Endodermal cell (in vitro differentiated cells): ENCODE measurements around the gene CAPRIN1. TPM values are rescaled to one million over a fixed set of nuclear protein-coding genes. Genes with fewer than 3 reads are reported as not detected.

Source experiments
- DNase-seq: peaks from one replicate; pipeline ENCODE4 v3.0.0-alpha.2; 2017
- H3K27ac ChIP-seq: 2 replicates; pipeline ENCODE4 v1.5.1; 2013; ENCODE audit warnings: mild to moderate bottlenecking, low read depth, low read length, moderate library complexity
- H3K27me3 ChIP-seq: 2 replicates; pipeline ENCODE4 v1.6.1; 2013; ENCODE audit warnings: mild to moderate bottlenecking, low read length, moderate library complexity; ENCODE audit not compliant: insufficient read depth, control insufficient read depth, poor library complexity, severe bottlenecking
- H3K36me3 ChIP-seq: 2 replicates; pipeline ENCODE4 v1.7.0; 2013; ENCODE audit warnings: mild to moderate bottlenecking, low read length, moderate library complexity; ENCODE audit not compliant: control insufficient read depth, insufficient read depth
- H3K4me1 ChIP-seq: one replicate; pipeline ENCODE4 v1.7.0; 2013; ENCODE audit warnings: low read length; ENCODE audit not compliant: control insufficient read depth, insufficient read depth
- H3K4me3 ChIP-seq: 2 replicates; pipeline ENCODE4 v1.5.1; 2013; ENCODE audit warnings: mild to moderate bottlenecking, low read length, moderate library complexity
- H3K9ac ChIP-seq: 2 replicates; pipeline ENCODE4 v1.6.1; 2013; ENCODE audit warnings: mild to moderate bottlenecking, low read length, moderate library complexity; ENCODE audit not compliant: poor library complexity, severe bottlenecking; ENCODE audit errors: extremely low read depth
- H3K9me3 ChIP-seq: 2 replicates; pipeline ENCODE4 v1.6.1; 2013; ENCODE audit warnings: mild to moderate bottlenecking, low read length, moderate library complexity; ENCODE audit not compliant: control insufficient read depth
- H3K27ac Mint-ChIP-seq: 2 replicates; pipeline ENCODE4 v1.8.0; 2020; ENCODE audit warnings: mixed read lengths
- H3K27me3 Mint-ChIP-seq: 2 replicates; pipeline ENCODE4 v1.8.0; 2021; ENCODE audit warnings: mild to moderate bottlenecking, mixed read lengths; ENCODE audit not compliant: insufficient read depth
- H3K36me3 Mint-ChIP-seq: 2 replicates; pipeline ENCODE4 v1.8.0; 2020; ENCODE audit warnings: low read depth, mixed read lengths
- H3K4me1 Mint-ChIP-seq: 2 replicates; pipeline ENCODE4 v1.8.0; 2020; ENCODE audit warnings: mixed read lengths
- H3K4me3 Mint-ChIP-seq: 2 replicates; pipeline ENCODE4 v1.8.0; 2020; ENCODE audit warnings: mild to moderate bottlenecking, moderate library complexity, mixed read lengths
- H3K9me3 Mint-ChIP-seq: 2 replicates; pipeline ENCODE4 v1.8.0; 2020; ENCODE audit warnings: mild to moderate bottlenecking, mixed read lengths
- CTCF ChIP-seq: fragments of 200-600 bp; sonication (generic); conservative IDR thresholded peaks from 2 replicates; pipeline ENCODE4 v1.5.0; 2021; ENCODE audit warnings: antibody characterized with exemption, mild to moderate bottlenecking
- WGBS, 2 experiments: methylation state at CpG; one replicate each; pipeline versions ENCODE4 v1.1.5 to v1.1.7; 2013; ENCODE audit warnings: missing lambda C conversion rate in 2 of 2, mixed read lengths in 1 of 2; ENCODE audit not compliant: insufficient coverage in 1 of 2, insufficient read length in 1 of 2; 5-methylcytosine and 5-hydroxymethylcytosine counted together
- total RNA-seq, 2 donors: library from RNA; stranded (reverse); fragmentation: NEBNext Ultra II Directional in 1 of 2; extraction: Animal tissue kit (Norgen Biotek cat#: 25700) in 1 of 2; gene quantifications; 2 replicates in 1 of 2; 3 replicates in 1 of 2; pipeline ENCODE4 v1.2.1, GENCODE V29; 2021

CAPRIN1 gene
- total RNA-seq, 2 donors from 2014 or later: 226 to 241 TPM

GRCh38 chr11:34105079-34105956 lies 53.8 kb downstream of the CAPRIN1 start, which contains the start of gene NAT10:
TSS of gene NAT10 (plus strand) at chr11:34105629. CDS start at chr11:34108226, 2,597 bp downstream.
- Histone ChIP-seq H3K9me3 (no peaks in the 10 kb centered on the region), H3K27ac (peak within 1 kb of the TSS; percentile 91), H3K36me3 (peaks cover 52% of the 10 kb centered on the region), H3K9ac (peak within 1 kb of the TSS; percentile 89), H3K4me3 (peak within 1 kb of the TSS; percentile 92), H3K27me3 (no peaks in the 10 kb centered on the region), H3K4me1 (no peaks in the 10 kb centered on the region)
- H3K9me3 Mint-ChIP-seq: no peaks in the 10 kb centered on the region
- WGBS, 2 experiments: 0% methylated on average over 39 to 55 of the region's 55 CpGs
- peak within 1 kb of the TSS; percentile 99 for H3K27ac Mint-ChIP-seq
- peak; percentile 22 for TF ChIP-seq CTCF
- peak within 1 kb of the TSS; percentile 94 for H3K4me3 Mint-ChIP-seq
- peak; percentile 98 for DNase-seq
- H3K27me3 Mint-ChIP-seq: no peaks in the 10 kb centered on the region
- H3K4me1 Mint-ChIP-seq: peaks cover 16% of the 10 kb centered on the region
- H3K36me3 Mint-ChIP-seq: peaks cover 23% of the 10 kb centered on the region

- 4 to 40% methylated on average over 3 to 17 of the region's 17 CpGs for WGBS, 2 experiments
- Histone ChIP-seq H3K27me3 (no peaks in the 10 kb centered on the region), H3K9ac (peak overlapping the region; percentile 89), H3K36me3 (peaks cover 53% of the 10 kb centered on the region), H3K4me1 (no peaks in the 10 kb centered on the region), H3K27ac (peak overlapping the region; percentile 80), H3K9me3 (no peaks in the 10 kb centered on the region), H3K4me3 (peak overlapping the region; percentile 92)
- H3K27me3 Mint-ChIP-seq: no peaks in the 10 kb centered on the region
- H3K9me3 Mint-ChIP-seq: no peaks in the 10 kb centered on the region
- H3K4me3 Mint-ChIP-seq: peak overlapping the region; percentile 94
- H3K27ac Mint-ChIP-seq: peak overlapping the region; percentile 99
- peaks cover 16% of the 10 kb centered on the region for H3K4me1 Mint-ChIP-seq
- H3K36me3 Mint-ChIP-seq: peaks cover 18% of the 10 kb centered on the region
- TF ChIP-seq CTCF: no peak
- DNase-seq: no peak
Observed at GRCh38 chr11:34105957-34106504, 54.5 kb downstream of the CAPRIN1 start.

GRCh38 chr11:34111722-34112270 lies 60.3 kb downstream of the CAPRIN1 start:
- peaks cover 65% of the 10 kb centered on the region for H3K36me3 Mint-ChIP-seq
- DNase-seq: no peak

More at GRCh38 chr11:34111722-34112270, 60.3 kb downstream of the CAPRIN1 start:
- TF ChIP-seq CTCF: no peak
- Mint-ChIP-seq H3K27ac (no peak overlapping the region), H3K4me1 (no peaks in the 10 kb centered on the region), H3K9me3 (no peaks in the 10 kb centered on the region), H3K27me3 (no peaks in the 10 kb centered on the region), H3K4me3 (no peak overlapping the region)
- 86 to 96% methylated on average over 4 to 6 of the region's 6 CpGs for WGBS, 2 experiments
- H3K4me1 ChIP-seq: no peaks in the 10 kb centered on the region
- no peaks in the 10 kb centered on the region for H3K9me3 ChIP-seq
- H3K36me3 ChIP-seq: peaks cover 82% of the 10 kb centered on the region
- no peak overlapping the region for H3K4me3 ChIP-seq
- no peak overlapping the region for H3K9ac ChIP-seq
- no peaks in the 10 kb centered on the region for H3K27me3 ChIP-seq
- H3K27ac ChIP-seq: no peak overlapping the region
